Measurements from ENCODE around the gene SPI1. TPM values are rescaled to one million over a fixed set of nuclear protein-coding genes. Genes with fewer than 3 reads are reported as not detected.

Gene SPI1
- total RNA-seq, 2 donors from 2014 or later: 7.5 to 23.1 TPM

- no peaks in the 10 kb centered on the region for H3K27me3 ChIP-seq
- H3K4me1 ChIP-seq: peaks cover 0 to 48% of the 10 kb centered on the region in 2 donors
- peak overlapping the region; percentile 80 to 94 for H3K27ac ChIP-seq
- DNase-seq (ENCODE audit: low spot score): peak; percentile 93
- TF ChIP-seq CTCF (IDR thresholded peaks at IDR 0.05): no peak
- H3K36me3 ChIP-seq: peaks cover 79% of the 10 kb centered on the region
- no peaks in the 10 kb centered on the region for H3K9me3 ChIP-seq
- H3K4me3 ChIP-seq: no peak overlapping the region
Measured at GRCh38 chr11:47415949-47416472, 37.7 kb upstream of the SPI1 start.

GRCh38 chr11:47415091-47415854 is 36.9 kb upstream of the SPI1 start:
- Histone ChIP-seq H3K4me1 (peaks cover 0 to 55% of the 10 kb centered on the region in 2 donors), H3K9me3 (no peaks in the 10 kb centered on the region), H3K27me3 (no peaks in the 10 kb centered on the region), H3K36me3 (peaks cover 77% of the 10 kb centered on the region), H3K27ac (peak overlapping the region; percentile 80 to 94), H3K4me3 (no peak overlapping the region)
- no peak for TF ChIP-seq CTCF (IDR thresholded peaks at IDR 0.05)
- DNase-seq (ENCODE audit: low spot score): no peak

- Histone ChIP-seq H3K27ac (peak overlapping the region; percentile 80 to 94), H3K9me3 (no peaks in the 10 kb centered on the region), H3K4me1 (peaks cover 0 to 61% of the 10 kb centered on the region in 2 donors), H3K4me3 (no peak overlapping the region), H3K27me3 (no peaks in the 10 kb centered on the region), H3K36me3 (peaks cover 71% of the 10 kb centered on the region)
- TF ChIP-seq CTCF (IDR thresholded peaks at IDR 0.05): no peak
- DNase-seq (ENCODE audit: low spot score): no peak
Measured at GRCh38 chr11:47414685-47415070, 36.3 kb upstream of the SPI1 start.

GRCh38 chr11:47413908-47414684 is 35.7 kb upstream of the SPI1 start:
- Histone ChIP-seq H3K27ac (peak overlapping the region; percentile 80 to 94), H3K4me1 (peaks cover 0 to 67% of the 10 kb centered on the region in 2 donors), H3K4me3 (no peak overlapping the region), H3K36me3 (peaks cover 65% of the 10 kb centered on the region), H3K9me3 (no peaks in the 10 kb centered on the region), H3K27me3 (no peaks in the 10 kb centered on the region)
- no peak for DNase-seq (ENCODE audit: low spot score)
- no peak for TF ChIP-seq CTCF (IDR thresholded peaks at IDR 0.05)

- DNase-seq (ENCODE audit: low spot score): no peak
- Histone ChIP-seq H3K27me3 (no peaks in the 10 kb centered on the region), H3K27ac (peak overlapping the region in 1 of 2 donors; percentile 94), H3K4me1 (peaks cover 0 to 72% of the 10 kb centered on the region in 2 donors), H3K4me3 (no peak overlapping the region), H3K9me3 (no peaks in the 10 kb centered on the region), H3K36me3 (peaks cover 57% of the 10 kb centered on the region)
- TF ChIP-seq CTCF (IDR thresholded peaks at IDR 0.05): no peak
Measured at GRCh38 chr11:47413351-47413750, 35.0 kb upstream of the SPI1 start.
